GM18907 (cell line): Measurements from ENCODE around the gene TCEANC.

ENCODE experiments used
- ATAC-seq: cut with Tn5 transposase; IDR thresholded peaks from one replicate; pipeline ENCODE4 v1.9.1; 2021; ENCODE audit warnings: mild to moderate bottlenecking, moderate library complexity; ENCODE audit not compliant: unreplicated experiment

TCEANC gene

GRCh38 chrX:13690836-13691235, 37.9 kb downstream of the TCEANC start:
- ATAC-seq = no peak

DNA sequence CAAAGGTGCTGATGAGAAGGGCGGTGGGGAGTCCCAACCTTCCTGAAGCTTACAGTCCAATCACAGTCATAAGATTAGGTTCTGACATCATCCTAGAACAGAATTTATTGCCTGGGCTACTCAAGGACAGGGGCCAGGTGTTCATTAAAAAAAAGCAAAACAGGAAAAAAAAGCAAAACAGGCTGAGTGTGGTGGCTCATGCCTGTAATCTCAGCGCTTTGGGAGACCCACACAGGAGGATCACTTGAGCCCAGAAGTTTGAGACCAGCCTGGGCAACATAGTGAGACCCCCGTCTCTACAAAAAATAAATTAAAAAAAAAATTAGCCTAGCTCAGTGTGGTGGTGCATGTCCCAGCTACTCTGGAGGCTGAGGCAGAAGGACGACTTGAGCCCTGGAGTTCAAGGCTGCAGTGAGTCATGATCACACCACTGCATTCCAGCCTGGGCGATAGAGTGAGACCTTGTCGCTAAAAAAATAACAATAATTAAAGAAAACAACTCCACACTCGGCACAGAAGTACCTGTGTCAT, 39.0 kb downstream of the TCEANC start:
- ATAC-seq = no peak

- no peak for ATAC-seq
These were observed 39.9 kb downstream of the TCEANC start for GRCh38 chrX:13692771-13693231.

GRCh38 chrX:13693341-13693961, 40.5 kb downstream of the TCEANC start:
- ATAC-seq = peak; percentile 29

- ATAC-seq = no peak
These were observed 41.4 kb downstream of the TCEANC start for GRCh38 chrX:13694359-13694758.

- no peak for ATAC-seq
These were observed 42.0 kb downstream of the TCEANC start for GRCh38 chrX:13694983-13695382.

DNA sequence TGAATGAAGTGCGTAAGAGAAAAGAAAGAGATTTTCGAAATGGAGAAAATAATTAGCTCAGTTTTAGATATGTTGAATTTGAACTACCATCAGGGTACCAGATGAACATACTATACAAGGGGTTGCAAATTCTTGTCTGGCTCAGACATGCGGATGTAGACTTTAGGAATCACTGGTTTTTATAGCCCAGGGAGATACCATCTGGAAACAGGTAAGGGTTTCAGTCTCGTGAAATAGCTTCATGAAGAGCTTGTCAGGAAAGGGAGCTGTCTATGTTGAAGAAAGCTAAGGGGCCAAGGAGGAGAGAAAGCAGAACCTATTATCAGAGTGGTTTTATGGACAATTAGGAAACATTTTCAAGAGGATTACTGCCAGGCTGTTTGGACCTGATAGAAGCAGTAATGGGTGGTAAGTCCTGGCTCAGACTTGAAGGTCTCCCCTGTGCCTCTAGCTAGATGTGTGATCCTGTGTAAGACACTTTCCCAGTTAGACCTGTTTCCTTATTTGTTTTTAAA, 42.7 kb downstream of the TCEANC start:
- no peak for ATAC-seq

DNA sequence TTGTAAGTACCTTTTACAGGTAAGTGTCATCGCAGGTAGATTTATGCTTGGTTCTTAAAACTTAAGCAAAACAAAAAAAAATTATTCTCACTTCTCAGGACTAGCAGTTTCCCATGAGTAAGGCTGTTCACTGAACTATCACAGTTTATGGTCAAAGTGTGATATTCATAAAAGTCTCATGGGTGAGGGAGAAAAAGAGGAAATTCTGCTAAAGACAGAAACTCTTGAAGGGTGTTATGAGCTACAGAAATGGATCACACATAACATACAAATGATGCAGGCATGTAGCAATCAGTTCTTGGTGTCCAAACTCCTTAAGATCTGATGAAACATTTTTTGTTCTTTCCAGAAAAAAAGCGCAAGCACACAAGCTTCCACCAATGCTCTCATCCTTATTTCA, 44.5 kb downstream of the TCEANC start:
- ATAC-seq = peak; percentile 44

- ATAC-seq = peak; percentile 5
These were observed 45.0 kb downstream of the TCEANC start for GRCh38 chrX:13697976-13698375.

- ATAC-seq = no peak
These were observed 45.5 kb downstream of the TCEANC start for GRCh38 chrX:13698432-13698831.

GRCh38 chrX:13699183-13699826, 46.4 kb downstream of the TCEANC start:
- ATAC-seq = peak; percentile 39

DNA sequence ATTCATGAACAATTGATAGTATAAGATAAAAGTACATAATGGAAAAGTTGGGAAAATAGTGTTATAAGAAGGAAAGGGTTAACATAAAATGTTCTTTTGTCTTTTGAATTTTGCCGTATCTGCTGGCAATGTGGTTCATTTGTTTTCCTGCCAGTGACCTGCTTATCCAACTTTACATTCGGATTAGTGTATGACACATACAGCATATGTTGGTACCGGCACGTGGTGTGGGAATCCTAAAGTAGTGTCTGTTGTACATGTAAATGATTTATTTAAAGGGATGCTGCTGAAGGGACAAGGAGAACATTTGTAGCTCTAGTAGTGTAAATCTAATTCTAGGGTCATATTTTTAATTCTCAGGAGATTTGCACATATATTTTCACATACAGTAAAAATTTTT, 47.4 kb downstream of the TCEANC start:
- no peak for ATAC-seq

DNA sequence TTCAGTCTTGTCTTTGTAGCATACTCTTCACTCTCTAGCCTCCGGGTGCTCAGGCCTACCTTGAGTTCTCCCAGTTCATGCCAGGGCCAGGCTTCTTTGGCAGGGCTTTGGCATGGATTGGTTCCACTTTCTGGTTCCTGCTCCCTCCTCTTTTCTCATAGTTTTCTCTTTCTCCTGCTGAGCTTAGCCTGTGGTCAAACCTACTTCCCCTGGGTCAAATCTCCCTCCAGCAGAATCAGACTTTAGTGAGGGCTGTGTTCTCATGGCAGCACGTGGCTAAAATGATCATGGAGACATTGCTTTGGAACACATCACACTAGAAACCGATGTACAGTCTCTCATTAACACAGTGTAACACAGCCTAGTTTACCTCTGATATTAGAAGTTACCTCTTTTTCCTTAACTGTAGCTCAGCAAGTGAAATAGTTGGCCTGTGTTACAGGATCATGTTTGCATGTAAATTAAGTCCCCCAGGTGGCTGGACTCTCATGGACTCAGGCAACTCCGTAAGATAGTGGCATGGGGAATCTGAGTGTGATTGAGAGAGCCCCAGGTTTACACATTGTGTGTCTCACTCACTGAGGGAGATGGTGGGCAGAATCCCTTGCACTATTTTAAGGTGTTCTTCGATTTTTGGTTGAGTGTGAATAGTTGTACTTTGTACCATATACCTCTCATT, 49.3 kb downstream of the TCEANC start:
- no peak for ATAC-seq

GRCh38 chrX:13703135-13703534, 50.2 kb downstream of the TCEANC start:
- no peak for ATAC-seq

DNA sequence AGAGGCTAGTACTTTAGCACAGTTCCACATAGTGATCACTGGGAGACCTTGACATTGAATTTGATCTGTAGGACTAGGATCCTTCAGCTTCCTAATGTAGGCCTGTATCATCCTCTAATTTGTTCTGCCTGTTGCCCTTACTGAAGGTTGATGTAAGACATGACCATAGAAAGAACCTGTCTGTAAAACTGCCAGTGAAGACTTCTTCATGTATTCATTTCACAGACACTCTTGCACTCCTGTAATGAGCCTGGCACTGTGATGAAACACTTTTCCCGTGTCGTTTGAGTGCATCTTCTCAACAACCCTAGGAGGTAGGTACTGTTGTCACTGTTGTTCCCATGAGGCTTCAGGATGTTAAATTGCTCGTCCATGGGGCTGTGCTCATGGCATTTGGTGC, 50.6 kb downstream of the TCEANC start:
- no peak for ATAC-seq

GRCh38 chrX:13711141-13711540, 58.2 kb downstream of the TCEANC start:
- ATAC-seq = no peak
